CD4-positive, alpha-beta T cell treated with Interleukin-2 at 100 ng/mL for 4 hours (primary cell): Measurements from ENCODE around the gene CREB3.

Experiments used
- DNase-seq: peaks from one replicate; pipeline ENCODE4 v3.0.0-alpha.2; 2020; ENCODE audit warnings: low spot score

The CREB3 gene, protein sequence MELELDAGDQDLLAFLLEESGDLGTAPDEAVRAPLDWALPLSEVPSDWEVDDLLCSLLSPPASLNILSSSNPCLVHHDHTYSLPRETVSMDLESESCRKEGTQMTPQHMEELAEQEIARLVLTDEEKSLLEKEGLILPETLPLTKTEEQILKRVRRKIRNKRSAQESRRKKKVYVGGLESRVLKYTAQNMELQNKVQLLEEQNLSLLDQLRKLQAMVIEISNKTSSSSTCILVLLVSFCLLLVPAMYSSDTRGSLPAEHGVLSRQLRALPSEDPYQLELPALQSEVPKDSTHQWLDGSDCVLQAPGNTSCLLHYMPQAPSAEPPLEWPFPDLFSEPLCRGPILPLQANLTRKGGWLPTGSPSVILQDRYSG

GRCh38 chr9:35732185-35732799 lies at the start of gene CREB3, which contains the start of gene TLN1:
TSS of gene CREB3 (plus strand) at chr9:35732666. CDS start at chr9:35732773, 107 bp downstream.
TSS of gene TLN1 (minus strand) at chr9:35732195. CDS start at chr9:35725694, 6,501 bp downstream.
- peak; percentile 99 for DNase-seq

GRCh38 chr9:35683323-35683722 lies 49.1 kb upstream of the CREB3 start:
- DNase-seq, result no peak

GRCh38 chr9:35684921-35685320 lies 47.5 kb upstream of the CREB3 start:
- no peak for DNase-seq

- no peak for DNase-seq
Measured at GRCh38 chr9:35685506-35685905, 47.0 kb upstream of the CREB3 start.

DNA sequence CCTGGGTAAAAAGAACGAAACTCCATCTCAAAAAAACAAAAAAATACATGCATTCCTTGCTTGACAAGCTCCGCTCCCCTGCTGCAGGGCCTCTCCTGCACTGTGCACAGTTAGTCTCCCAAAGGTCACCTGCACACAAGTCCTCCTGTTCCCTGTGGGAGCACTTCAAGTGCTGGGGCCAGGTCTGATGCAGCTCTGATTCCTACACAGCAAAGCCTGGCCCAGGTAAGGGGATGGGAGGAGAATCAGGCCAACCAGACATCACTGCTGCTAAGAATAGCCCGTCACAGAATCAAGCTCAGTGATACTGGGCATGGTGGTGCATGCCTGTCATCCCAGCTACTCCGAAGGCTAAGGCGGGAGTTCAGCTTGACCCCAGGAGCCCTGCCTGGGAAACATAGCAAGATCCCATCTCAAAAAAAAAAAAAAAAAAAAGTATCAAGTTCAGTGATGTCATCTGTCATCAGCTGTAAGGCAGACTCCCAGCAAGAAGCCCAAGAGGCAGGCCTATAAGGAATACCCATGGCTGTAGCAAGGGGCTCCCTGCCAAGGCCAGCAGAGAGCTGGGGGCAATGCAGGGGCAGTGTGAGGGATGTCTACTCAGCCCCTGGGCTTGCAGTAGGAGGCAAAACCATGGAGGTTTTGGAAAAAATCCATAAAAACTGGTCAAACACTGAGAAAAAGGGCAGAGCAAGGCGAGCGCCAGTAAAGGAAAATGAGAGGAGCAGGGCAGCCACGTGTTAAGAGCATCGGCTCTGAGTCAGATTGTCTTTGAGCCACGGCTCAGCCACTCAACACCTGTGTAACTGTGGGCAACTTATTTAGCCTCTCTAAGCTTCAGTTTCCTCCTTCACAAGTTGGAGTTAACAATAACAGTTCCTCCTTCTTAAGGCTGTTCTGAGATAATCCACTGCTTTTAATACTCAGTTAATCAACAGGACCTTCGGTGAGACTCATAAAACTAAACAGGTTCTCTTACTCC lies 46.0 kb upstream of the CREB3 start:
- DNase-seq, result no peak

DNA sequence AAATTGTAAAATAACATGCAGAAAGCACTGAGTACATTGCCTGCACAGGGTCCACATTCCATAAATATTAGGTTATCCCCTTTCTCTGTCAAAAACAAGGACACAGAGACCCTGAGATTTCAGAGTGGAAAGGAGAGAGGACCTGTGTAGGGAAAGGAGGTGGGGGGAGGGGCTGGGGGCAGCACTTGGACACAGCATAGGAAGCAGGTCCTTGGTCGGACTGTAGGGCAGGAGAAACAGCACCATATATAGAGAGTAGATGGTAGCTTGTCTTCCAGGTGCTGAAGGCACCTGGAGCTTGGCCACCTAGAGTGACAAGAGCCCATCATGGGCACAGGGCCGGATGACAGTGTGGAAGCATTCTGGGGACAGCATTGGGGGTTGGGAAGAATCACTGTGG lies 45.2 kb upstream of the CREB3 start:
- no peak for DNase-seq

DNA sequence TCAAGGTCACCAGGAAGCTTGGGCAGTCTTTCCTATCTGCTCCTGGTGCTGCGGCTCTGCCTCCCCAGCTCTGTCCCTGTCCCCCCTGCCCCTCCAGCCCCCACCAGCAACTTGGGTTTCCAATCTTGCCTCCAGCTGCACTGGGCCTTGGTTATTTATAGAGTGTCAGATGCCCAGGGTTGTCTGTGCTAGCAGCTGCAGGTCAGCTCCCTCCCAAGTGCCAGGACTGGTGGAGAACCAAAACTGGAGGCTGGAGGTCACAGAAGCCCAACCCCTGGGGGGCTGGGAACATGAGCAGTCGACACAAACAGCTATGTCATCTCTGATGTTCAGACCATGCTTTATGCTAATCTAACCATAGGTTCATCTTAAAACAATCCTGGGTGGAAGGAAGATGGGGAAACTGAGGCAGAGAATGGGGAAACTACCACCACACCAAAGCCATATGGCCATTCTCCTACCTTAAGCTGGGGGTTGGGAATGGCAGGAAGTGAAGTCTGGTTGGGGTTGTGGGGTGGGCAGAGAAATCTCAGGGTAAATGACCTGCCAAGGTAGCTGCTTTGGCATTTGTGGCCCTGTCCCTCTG lies 44.4 kb upstream of the CREB3 start:
- no peak for DNase-seq

GRCh38 chr9:35688558-35689541 lies 43.6 kb upstream of the CREB3 start:
- DNase-seq, result peak; percentile 20

DNA sequence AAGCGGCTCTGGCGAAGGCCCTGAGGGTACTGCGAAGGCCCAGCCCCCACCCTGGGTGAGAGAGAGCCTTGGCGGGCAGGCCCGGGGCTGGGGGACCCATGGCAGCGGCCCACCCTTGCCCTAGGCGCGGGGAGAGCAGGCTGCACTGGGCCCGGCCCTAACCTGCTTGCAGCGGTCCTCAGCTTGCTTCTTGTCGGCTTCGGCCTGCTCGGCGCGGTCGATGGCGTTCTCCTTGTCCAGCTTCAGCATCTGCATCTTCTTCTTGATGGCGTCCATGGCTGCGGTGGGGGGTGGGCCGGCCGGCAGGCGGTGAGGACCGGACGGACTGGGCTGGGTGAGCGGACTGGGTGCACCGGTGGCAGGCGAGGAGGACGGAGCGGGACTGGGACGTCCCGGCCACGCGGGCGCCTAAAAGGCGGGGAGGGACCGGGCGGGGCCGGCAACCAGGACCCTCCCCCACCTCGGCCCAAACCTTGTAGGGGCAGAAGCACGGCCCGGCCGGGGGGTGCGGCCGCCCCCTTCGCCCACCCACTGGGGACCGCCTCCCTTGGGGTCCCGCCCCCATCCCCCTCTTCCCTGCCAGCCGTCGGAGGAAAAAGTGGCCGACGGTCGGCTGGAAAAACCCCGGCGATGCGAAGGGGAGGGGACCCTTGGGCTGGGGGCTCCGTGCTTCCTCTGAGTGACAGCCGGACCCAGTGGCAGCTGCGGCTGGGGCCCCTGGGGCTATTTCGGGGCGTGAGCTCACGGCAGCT lies 42.7 kb upstream of the CREB3 start, which contains the start of gene TPM2:
TPM2 (minus strand) TSS at position 384 of the 752 bp plus-strand sequence; CDS start at position 276, 108 bp downstream.
- DNase-seq, result no peak

DNA sequence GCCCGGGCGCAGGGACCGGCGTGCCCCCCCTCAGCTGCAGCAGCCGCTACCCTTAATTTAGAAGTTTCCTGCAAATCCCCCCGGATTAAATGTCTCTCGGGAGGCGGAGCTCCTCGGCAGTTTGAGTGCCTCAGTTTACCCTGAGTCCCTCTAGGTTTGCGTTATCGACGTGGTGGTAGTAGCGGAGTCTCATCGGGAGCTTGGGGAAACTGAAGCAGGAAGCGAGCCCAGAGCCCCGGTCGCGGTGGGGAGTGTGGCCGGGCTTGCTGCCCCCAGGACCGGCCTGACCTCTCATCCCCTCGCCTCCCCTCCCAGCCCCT lies 42.2 kb upstream of the CREB3 start:
- no peak for DNase-seq

- DNase-seq, result peak; percentile 10
Measured at GRCh38 chr9:35690614-35691333, 41.7 kb upstream of the CREB3 start.

- DNase-seq, result peak; percentile 7
Measured at GRCh38 chr9:35691334-35691650, 41.2 kb upstream of the CREB3 start.

DNA sequence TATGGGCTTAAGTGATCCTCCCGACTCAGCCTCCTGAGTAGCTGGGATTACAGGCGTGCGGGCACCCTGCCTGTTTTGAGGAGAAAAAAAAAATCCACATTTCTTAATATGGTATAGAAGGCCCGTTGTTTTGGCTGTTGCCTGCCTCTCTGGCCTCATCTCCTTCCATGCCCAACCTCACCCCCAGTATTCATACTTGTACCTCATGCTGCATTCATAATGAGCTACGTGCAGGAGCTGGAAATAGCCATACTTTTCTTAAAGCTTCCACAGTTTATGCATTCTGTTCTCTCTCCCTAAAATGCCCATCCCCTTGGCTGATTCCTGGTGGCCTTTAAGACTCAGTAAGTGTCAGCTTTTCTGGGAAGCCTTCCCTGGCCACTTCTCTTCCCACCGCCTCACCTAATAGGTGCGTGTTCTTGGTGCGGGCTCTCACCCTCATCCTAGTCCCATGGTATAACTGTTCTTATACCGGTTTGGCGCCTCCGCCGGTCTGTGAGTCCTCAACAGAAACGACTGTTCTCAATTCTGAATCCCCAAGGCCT lies 40.6 kb upstream of the CREB3 start:
- DNase-seq, result no peak

DNA sequence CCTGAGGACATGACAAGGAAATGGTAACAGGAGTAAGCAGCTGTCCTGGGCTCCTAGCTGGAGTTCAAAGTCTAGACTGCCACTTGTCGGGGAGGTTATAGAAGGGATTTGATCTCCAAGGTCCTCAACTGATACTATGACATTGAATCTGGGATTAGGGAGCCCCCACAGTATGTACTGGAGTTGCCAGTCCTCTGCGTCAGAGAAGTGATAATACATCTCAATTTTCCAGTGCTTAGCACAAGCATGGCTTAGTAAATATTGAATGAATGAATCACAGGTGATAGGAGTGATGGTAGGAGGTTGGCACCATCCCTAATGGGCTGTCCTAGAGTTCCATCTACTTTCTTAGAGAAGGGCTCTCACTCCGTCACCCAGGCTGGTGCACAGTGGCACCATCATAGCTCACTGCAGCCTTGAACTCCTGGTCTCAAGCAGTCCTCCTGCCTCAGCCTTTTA lies 36.5 kb upstream of the CREB3 start:
- no peak for DNase-seq

- DNase-seq, result peak; percentile 66
Measured at GRCh38 chr9:35696520-35697215, 35.8 kb upstream of the CREB3 start.

- DNase-seq, result no peak
Measured at GRCh38 chr9:35697486-35697885, 35.0 kb upstream of the CREB3 start.

DNA sequence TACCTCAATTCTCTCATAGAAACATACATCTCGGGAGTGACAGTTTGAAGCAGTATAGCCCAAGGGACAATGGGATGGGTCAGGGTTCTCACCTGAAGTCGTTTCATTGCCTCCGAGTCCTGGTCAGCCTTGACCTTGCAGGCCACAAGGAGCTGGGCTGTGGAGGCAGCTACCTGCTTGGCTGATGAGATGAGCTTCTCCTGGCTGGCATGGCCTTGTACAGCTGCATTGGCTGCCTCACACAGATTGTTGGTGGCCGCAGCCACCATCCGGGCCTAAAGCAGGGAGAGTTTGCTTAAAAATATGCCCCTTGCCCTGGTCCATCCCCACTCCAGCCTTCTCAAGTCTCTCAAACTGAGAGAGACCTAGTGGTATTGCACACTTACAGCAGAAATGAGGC lies 34.2 kb upstream of the CREB3 start:
- DNase-seq, result no peak

- no peak for DNase-seq
Measured at GRCh38 chr9:35700031-35700430, 32.4 kb upstream of the CREB3 start.
